Measurements from ENCODE around the gene MYH6. TPM values are rescaled to one million over a fixed set of nuclear protein-coding genes. Genes with fewer than 3 reads are reported as not detected.

MYH6 gene
- total RNA-seq, 1 donor from 2014 or later: not detected

GRCh38 chr14:23385244-23385641 is 22.8 kb downstream of the MYH6 start:
- peaks cover 2% of the 10 kb centered on the region for H3K27me3 ChIP-seq (ENCODE audit: insufficient read depth, low read length)
- H3K4me2 ChIP-seq (ENCODE audit: low read length): no peak overlapping the region
- no peak overlapping the region for H3K27ac ChIP-seq (ENCODE audit: low read depth, low read length)
- H3K4me1 ChIP-seq (ENCODE audit: insufficient read depth, low read length): no peaks in the 10 kb centered on the region
- H3K4me3 ChIP-seq (ENCODE audit: insufficient read depth, low read depth, low read length): no peak overlapping the region
- H2AFZ ChIP-seq (ENCODE audit: low read depth, low read length): no peak overlapping the region
- Mint-ChIP-seq H3K9me3 (ENCODE audit: unreplicated experiment) (peaks cover 2% of the 10 kb centered on the region), H3K27ac (ENCODE audit: unreplicated experiment) (no peak overlapping the region), H3K4me1 (ENCODE audit: low read depth, unreplicated experiment) (peaks cover 3% of the 10 kb centered on the region), H3K27me3 (ENCODE audit: low read depth, unreplicated experiment) (peaks cover 58% of the 10 kb centered on the region), H3K4me3 (ENCODE audit: unreplicated experiment) (no peak overlapping the region), H3K36me3 (ENCODE audit: low read depth, unreplicated experiment) (peaks cover 3% of the 10 kb centered on the region)
- no peak overlapping the region for H3K9ac ChIP-seq (ENCODE audit: low read length)
- no peak for FAIRE-seq
- no peak for TF ChIP-seq CTCF (IDR thresholded peaks at IDR 0.05; ENCODE audit: insufficient read depth, low read depth, low read length)
- no peak for TF ChIP-seq EZH2 (IDR thresholded peaks at IDR 0.05; ENCODE audit: insufficient read depth, low read length)
- no peak for DNase-seq (ENCODE audit: low read depth)
- no peaks in the 10 kb centered on the region for H3K79me2 ChIP-seq (ENCODE audit: insufficient read depth, low read length)
- no peaks in the 10 kb centered on the region for H3K9me3 ChIP-seq (ENCODE audit: insufficient read depth, low read depth, low read length)
- no peaks in the 10 kb centered on the region for H3K36me3 ChIP-seq (ENCODE audit: insufficient read depth, low read length)
- H4K20me1 ChIP-seq (ENCODE audit: insufficient read depth, low read length): no peaks in the 10 kb centered on the region

GRCh38 chr14:23384364-23385080 is 23.6 kb downstream of the MYH6 start:
- no peak for DNase-seq (ENCODE audit: low read depth)
- Histone ChIP-seq H3K27ac (ENCODE audit: low read depth, low read length) (no peak overlapping the region), H3K4me2 (ENCODE audit: low read length) (no peak overlapping the region), H4K20me1 (ENCODE audit: insufficient read depth, low read length) (no peaks in the 10 kb centered on the region), H3K9ac (ENCODE audit: low read length) (no peak overlapping the region), H3K79me2 (ENCODE audit: insufficient read depth, low read length) (no peaks in the 10 kb centered on the region), H3K27me3 (ENCODE audit: insufficient read depth, low read length) (peaks cover 2% of the 10 kb centered on the region), H3K4me1 (ENCODE audit: insufficient read depth, low read length) (no peaks in the 10 kb centered on the region), H2AFZ (ENCODE audit: low read depth, low read length) (no peak overlapping the region), H3K9me3 (ENCODE audit: insufficient read depth, low read depth, low read length) (no peaks in the 10 kb centered on the region), H3K4me3 (ENCODE audit: insufficient read depth, low read depth, low read length) (no peak overlapping the region), H3K36me3 (ENCODE audit: insufficient read depth, low read length) (no peaks in the 10 kb centered on the region)
- FAIRE-seq: no peak
- no peak for TF ChIP-seq EZH2 (IDR thresholded peaks at IDR 0.05; ENCODE audit: insufficient read depth, low read length)
- TF ChIP-seq CTCF (IDR thresholded peaks at IDR 0.05; ENCODE audit: insufficient read depth, low read depth, low read length): no peak
- Mint-ChIP-seq H3K27me3 (ENCODE audit: low read depth, unreplicated experiment) (peaks cover 60% of the 10 kb centered on the region), H3K9me3 (ENCODE audit: unreplicated experiment) (peaks cover 1% of the 10 kb centered on the region), H3K4me1 (ENCODE audit: low read depth, unreplicated experiment) (peaks cover 3% of the 10 kb centered on the region), H3K4me3 (ENCODE audit: unreplicated experiment) (no peak overlapping the region), H3K27ac (ENCODE audit: unreplicated experiment) (no peak overlapping the region), H3K36me3 (ENCODE audit: low read depth, unreplicated experiment) (peaks cover 3% of the 10 kb centered on the region)

GRCh38 chr14:23382731-23383440 is 25.2 kb downstream of the MYH6 start:
- peaks cover 3% of the 10 kb centered on the region for H3K4me1 Mint-ChIP-seq (ENCODE audit: low read depth, unreplicated experiment)
- H3K4me1 ChIP-seq (ENCODE audit: insufficient read depth, low read length): no peaks in the 10 kb centered on the region
- H3K79me2 ChIP-seq (ENCODE audit: insufficient read depth, low read length): no peaks in the 10 kb centered on the region
- no peak overlapping the region for H2AFZ ChIP-seq (ENCODE audit: low read depth, low read length)
- peaks cover 1% of the 10 kb centered on the region for H3K9me3 Mint-ChIP-seq (ENCODE audit: unreplicated experiment)
- no peak for TF ChIP-seq EZH2 (IDR thresholded peaks at IDR 0.05; ENCODE audit: insufficient read depth, low read length)
- H3K9me3 ChIP-seq (ENCODE audit: insufficient read depth, low read depth, low read length): no peaks in the 10 kb centered on the region
- no peak for DNase-seq (ENCODE audit: low read depth)
- H3K4me3 Mint-ChIP-seq (ENCODE audit: unreplicated experiment): no peak overlapping the region
- H3K27ac Mint-ChIP-seq (ENCODE audit: unreplicated experiment): no peak overlapping the region
- no peak overlapping the region for H3K9ac ChIP-seq (ENCODE audit: low read length)
- peaks cover 3% of the 10 kb centered on the region for H3K36me3 Mint-ChIP-seq (ENCODE audit: low read depth, unreplicated experiment)
- no peak overlapping the region for H3K4me2 ChIP-seq (ENCODE audit: low read length)
- no peaks in the 10 kb centered on the region for H3K36me3 ChIP-seq (ENCODE audit: insufficient read depth, low read length)
- no peaks in the 10 kb centered on the region for H4K20me1 ChIP-seq (ENCODE audit: insufficient read depth, low read length)
- H3K4me3 ChIP-seq (ENCODE audit: insufficient read depth, low read depth, low read length): no peak overlapping the region
- peaks cover 60% of the 10 kb centered on the region for H3K27me3 Mint-ChIP-seq (ENCODE audit: low read depth, unreplicated experiment)
- FAIRE-seq: no peak
- no peak overlapping the region for H3K27ac ChIP-seq (ENCODE audit: low read depth, low read length)
- H3K27me3 ChIP-seq (ENCODE audit: insufficient read depth, low read length): peaks cover 2% of the 10 kb centered on the region
